Natural killer cell (primary cell): ENCODE data around the gene TACR2. TPM values are rescaled to one million over a fixed set of nuclear protein-coding genes. Genes with fewer than 3 reads are reported as not detected.

Experiments used
- ATAC-seq, 3 donors: fragments of 150-1000 bp in 2 of 3; fragments of 200-7000 bp in 1 of 3; cut with Tn5 transposase; 1 replicate in 1 of 3; 2 replicates in 2 of 3; pipeline ENCODE4 v1.10.0; 2021; ENCODE audit warnings: mild to moderate bottlenecking in 2 of 3, moderate library complexity in 2 of 3
- DNase-seq, 2 donors: peaks; one replicate each; pipeline versions ENCODE4 v3.0.0 to v3.0.0-alpha.2; 2013 to 2021; ENCODE audit warnings: mixed read lengths in 1 of 2
- H3K27ac ChIP-seq: one replicate; pipeline ENCODE4 v1.5.1; 2013; ENCODE audit warnings: mild to moderate bottlenecking, low read length
- H3K27me3 ChIP-seq: one replicate; pipeline ENCODE4 v1.6.1; 2013; ENCODE audit warnings: low read length; ENCODE audit not compliant: control insufficient read depth, insufficient read depth
- H3K36me3 ChIP-seq: one replicate; pipeline ENCODE4 v1.6.1; 2013; ENCODE audit warnings: low read length; ENCODE audit not compliant: control insufficient read depth, insufficient read depth
- H3K4me1 ChIP-seq: one replicate; pipeline ENCODE4 v1.6.1; 2013; ENCODE audit warnings: low read length; ENCODE audit not compliant: control insufficient read depth, insufficient read depth
- H3K4me3 ChIP-seq: one replicate; pipeline ENCODE4 v1.5.1; 2013; ENCODE audit warnings: low read length
- H3K9me3 ChIP-seq: one replicate; pipeline ENCODE4 v1.6.1; 2013; ENCODE audit warnings: low read length; ENCODE audit not compliant: control insufficient read depth, insufficient read depth
- H3K27ac Mint-ChIP-seq, 2 donors: one replicate each; pipeline ENCODE4 v1.8.0; 2022; ENCODE audit warnings: mild to moderate bottlenecking in 2 of 2, mixed read lengths in 2 of 2, moderate library complexity in 1 of 2
- H3K27me3 Mint-ChIP-seq, 2 donors: one replicate each; pipeline ENCODE4 v1.8.0; 2022; ENCODE audit warnings: low read depth in 2 of 2, mixed read lengths in 2 of 2
- H3K36me3 Mint-ChIP-seq: one replicate; pipeline ENCODE4 v1.8.0; 2022; ENCODE audit warnings: mixed read lengths
- H3K4me1 Mint-ChIP-seq, 2 donors: one replicate each; pipeline ENCODE4 v1.8.0; 2022; ENCODE audit warnings: mixed read lengths in 2 of 2
- H3K4me3 Mint-ChIP-seq: one replicate; pipeline ENCODE4 v1.8.0; 2022; ENCODE audit warnings: mild to moderate bottlenecking, moderate library complexity, mixed read lengths
- H3K9me3 Mint-ChIP-seq, 2 donors: one replicate each; pipeline ENCODE4 v1.8.0; 2022; ENCODE audit warnings: mixed read lengths in 2 of 2
- WGBS: methylation state at CpG from one replicate; pipeline ENCODE4 v1.1.7; 2013; ENCODE audit warnings: missing lambda C conversion rate; ENCODE audit not compliant: insufficient coverage; 5-methylcytosine and 5-hydroxymethylcytosine counted together
- intact Hi-C: fragments of 100-400 bp; cut with micrococcal nuclease; formaldehyde crosslinking; loops from one replicate; pipeline ENCODE4 v1.14.2; 2022
- total RNA-seq, 4 donors: library from RNA; stranded (reverse); fragments of 120-200 nt in 1 of 4; gene quantifications; one replicate each; pipeline versions ENCODE4 v1.2.3 to v1.2.4, GENCODE V29; 2013 to 2022
- TF ChIP-seq, protein P1 (sequence below): fragments of 200-600 bp; IDR thresholded peaks from one replicate; pipeline ENCODE4 v1.8.0; 2022; ENCODE audit warnings: antibody characterized with exemption

The TACR2 gene
- total RNA-seq, 3 donors from 2014 or later (not counting 1 experiment from before 2014, with no cell fraction given): not detected

DNA sequence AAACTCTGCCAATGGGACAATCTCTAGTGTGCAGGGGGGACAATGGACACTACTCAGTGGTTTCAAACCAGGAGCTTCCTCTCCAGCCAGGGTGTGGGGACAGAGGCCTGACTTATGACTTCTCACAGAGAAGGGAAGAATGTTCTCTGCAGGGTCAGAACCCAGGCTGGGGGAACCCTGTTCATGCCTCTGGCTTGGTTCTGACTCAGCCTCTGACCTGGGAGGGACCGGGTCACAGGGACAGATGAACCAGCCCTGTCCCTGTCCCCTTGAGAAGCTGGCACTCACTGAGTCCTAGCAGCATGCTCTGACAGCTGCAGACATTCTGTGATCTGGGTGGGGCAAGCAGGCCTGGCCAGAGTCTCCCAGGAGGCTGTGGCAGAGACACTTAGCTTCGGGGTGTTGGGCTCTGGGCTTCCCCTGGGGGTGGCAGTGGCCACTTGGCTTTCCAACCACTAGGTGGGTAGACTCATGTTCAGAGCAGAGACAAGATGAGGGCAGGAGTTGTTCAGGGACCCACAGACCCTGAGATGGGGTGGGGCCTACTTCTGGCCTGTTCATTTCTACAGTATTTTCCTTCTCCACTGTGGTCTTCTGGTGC, 48.2 kb upstream of the TACR2 start:
- Histone ChIP-seq H3K27me3 (no peaks in the 10 kb centered on the region), H3K4me3 (no peak overlapping the region), H3K4me1 (peaks cover 51% of the 10 kb centered on the region), H3K27ac (peak overlapping the region; percentile 23), H3K9me3 (no peaks in the 10 kb centered on the region), H3K36me3 (no peaks in the 10 kb centered on the region)
- H3K27me3 Mint-ChIP-seq: no peaks in the 10 kb centered on the region
- H3K27ac Mint-ChIP-seq: peak overlapping the region; percentile 59 to 86
- intact Hi-C loops: no loop called here
- H3K36me3 Mint-ChIP-seq: no peaks in the 10 kb centered on the region
- 64% methylated on average over 2 of the region's 2 CpGs for WGBS
- DNase-seq (peak in 1 of 2 donors; percentile 32), ATAC-seq (peak; percentile 65 to 89 (median 82))
- peaks cover 20 to 27% of the 10 kb centered on the region in 2 donors for H3K4me1 Mint-ChIP-seq
- peak overlapping the region; percentile 62 for H3K4me3 Mint-ChIP-seq
- TF ChIP-seq, protein P1, sequence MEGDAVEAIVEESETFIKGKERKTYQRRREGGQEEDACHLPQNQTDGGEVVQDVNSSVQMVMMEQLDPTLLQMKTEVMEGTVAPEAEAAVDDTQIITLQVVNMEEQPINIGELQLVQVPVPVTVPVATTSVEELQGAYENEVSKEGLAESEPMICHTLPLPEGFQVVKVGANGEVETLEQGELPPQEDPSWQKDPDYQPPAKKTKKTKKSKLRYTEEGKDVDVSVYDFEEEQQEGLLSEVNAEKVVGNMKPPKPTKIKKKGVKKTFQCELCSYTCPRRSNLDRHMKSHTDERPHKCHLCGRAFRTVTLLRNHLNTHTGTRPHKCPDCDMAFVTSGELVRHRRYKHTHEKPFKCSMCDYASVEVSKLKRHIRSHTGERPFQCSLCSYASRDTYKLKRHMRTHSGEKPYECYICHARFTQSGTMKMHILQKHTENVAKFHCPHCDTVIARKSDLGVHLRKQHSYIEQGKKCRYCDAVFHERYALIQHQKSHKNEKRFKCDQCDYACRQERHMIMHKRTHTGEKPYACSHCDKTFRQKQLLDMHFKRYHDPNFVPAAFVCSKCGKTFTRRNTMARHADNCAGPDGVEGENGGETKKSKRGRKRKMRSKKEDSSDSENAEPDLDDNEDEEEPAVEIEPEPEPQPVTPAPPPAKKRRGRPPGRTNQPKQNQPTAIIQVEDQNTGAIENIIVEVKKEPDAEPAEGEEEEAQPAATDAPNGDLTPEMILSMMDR: no peak
- H3K9me3 Mint-ChIP-seq: no peaks in the 10 kb centered on the region

DNA sequence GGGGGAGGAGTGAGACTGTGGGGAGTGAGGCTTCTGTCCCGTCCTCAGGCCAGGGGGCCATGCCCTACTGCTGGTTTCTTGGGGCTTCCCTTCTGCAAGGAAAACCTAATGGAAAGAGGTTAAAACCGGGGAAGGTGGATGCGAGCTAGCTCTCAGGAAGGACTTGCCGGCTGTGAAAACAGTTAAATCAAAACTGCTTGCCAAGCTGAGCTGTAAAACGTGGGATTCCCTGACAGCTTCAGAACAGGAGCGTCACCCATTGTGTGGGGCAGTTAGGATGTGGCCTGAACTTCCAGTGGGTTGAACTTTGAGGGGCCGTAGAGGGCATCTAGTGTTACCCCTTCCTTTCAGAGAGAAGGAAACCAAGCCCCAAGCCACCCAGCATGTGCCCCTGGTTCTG, 47.7 kb upstream of the TACR2 start:
- Mint-ChIP-seq H3K27me3 (no peaks in the 10 kb centered on the region), H3K4me1 (peaks cover 20 to 27% of the 10 kb centered on the region in 2 donors), H3K27ac (peak overlapping the region; percentile 59 to 86), H3K9me3 (no peaks in the 10 kb centered on the region), H3K4me3 (no peak overlapping the region), H3K36me3 (no peaks in the 10 kb centered on the region)
- no peaks in the 10 kb centered on the region for H3K36me3 ChIP-seq
- peaks cover 51% of the 10 kb centered on the region for H3K4me1 ChIP-seq
- no peaks in the 10 kb centered on the region for H3K27me3 ChIP-seq
- intact Hi-C loops: no loop called here
- WGBS: 81% methylated on average over 7 of the region's 7 CpGs
- DNase-seq: no peak
- H3K9me3 ChIP-seq: no peaks in the 10 kb centered on the region
- H3K27ac ChIP-seq: peak overlapping the region; percentile 23
- no peak for ATAC-seq
- TF ChIP-seq, protein P1: no peak
- no peak overlapping the region for H3K4me3 ChIP-seq

DNA sequence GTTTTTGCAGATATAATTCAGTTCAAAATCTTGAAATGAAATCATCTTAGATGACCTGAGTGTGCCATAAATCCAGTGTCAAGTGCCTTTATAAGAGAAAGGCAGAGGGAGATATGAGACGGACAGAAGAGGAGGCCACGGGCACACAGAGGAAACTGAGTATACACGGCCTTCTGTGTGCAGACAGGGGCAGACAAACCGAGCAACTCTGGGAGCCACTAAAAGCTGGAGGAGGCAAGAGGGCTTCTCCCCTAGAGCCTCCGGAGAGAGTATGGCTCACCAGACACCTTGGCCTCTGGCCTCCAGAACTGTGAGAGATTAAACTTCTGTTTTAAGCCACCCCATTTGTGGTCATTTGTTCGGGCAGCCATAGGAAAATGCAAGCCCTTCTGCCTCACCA, 47.2 kb upstream of the TACR2 start:
- 78% methylated on average over 6 of the region's 6 CpGs for WGBS
- no peaks in the 10 kb centered on the region for H3K36me3 ChIP-seq

More for the DNA sequence above, 47.2 kb upstream of the TACR2 start:
- Mint-ChIP-seq H3K27ac (peak overlapping the region; percentile 59 to 86), H3K4me3 (no peak overlapping the region), H3K4me1 (peaks cover 20 to 27% of the 10 kb centered on the region in 2 donors), H3K27me3 (no peaks in the 10 kb centered on the region), H3K9me3 (no peaks in the 10 kb centered on the region), H3K36me3 (no peaks in the 10 kb centered on the region)
- H3K27ac ChIP-seq: peak overlapping the region; percentile 23
- ATAC-seq (no peak), DNase-seq (no peak)
- H3K27me3 ChIP-seq: no peaks in the 10 kb centered on the region
- TF ChIP-seq, protein P1: no peak
- H3K4me3 ChIP-seq: no peak overlapping the region
- peaks cover 51% of the 10 kb centered on the region for H3K4me1 ChIP-seq
- no peaks in the 10 kb centered on the region for H3K9me3 ChIP-seq
- intact Hi-C loops: no loop called here
